Measurements from ENCODE around the gene APOBR.
A peak's percentile ranks its signal among the peaks of the same experiment; 100 is the strongest.
"Not testable (repeated sequence)": the region's sequence is repeated elsewhere in the genome, so short reads cannot be mapped to it uniquely, and the experiment has no call there.

APOBR gene, protein sequence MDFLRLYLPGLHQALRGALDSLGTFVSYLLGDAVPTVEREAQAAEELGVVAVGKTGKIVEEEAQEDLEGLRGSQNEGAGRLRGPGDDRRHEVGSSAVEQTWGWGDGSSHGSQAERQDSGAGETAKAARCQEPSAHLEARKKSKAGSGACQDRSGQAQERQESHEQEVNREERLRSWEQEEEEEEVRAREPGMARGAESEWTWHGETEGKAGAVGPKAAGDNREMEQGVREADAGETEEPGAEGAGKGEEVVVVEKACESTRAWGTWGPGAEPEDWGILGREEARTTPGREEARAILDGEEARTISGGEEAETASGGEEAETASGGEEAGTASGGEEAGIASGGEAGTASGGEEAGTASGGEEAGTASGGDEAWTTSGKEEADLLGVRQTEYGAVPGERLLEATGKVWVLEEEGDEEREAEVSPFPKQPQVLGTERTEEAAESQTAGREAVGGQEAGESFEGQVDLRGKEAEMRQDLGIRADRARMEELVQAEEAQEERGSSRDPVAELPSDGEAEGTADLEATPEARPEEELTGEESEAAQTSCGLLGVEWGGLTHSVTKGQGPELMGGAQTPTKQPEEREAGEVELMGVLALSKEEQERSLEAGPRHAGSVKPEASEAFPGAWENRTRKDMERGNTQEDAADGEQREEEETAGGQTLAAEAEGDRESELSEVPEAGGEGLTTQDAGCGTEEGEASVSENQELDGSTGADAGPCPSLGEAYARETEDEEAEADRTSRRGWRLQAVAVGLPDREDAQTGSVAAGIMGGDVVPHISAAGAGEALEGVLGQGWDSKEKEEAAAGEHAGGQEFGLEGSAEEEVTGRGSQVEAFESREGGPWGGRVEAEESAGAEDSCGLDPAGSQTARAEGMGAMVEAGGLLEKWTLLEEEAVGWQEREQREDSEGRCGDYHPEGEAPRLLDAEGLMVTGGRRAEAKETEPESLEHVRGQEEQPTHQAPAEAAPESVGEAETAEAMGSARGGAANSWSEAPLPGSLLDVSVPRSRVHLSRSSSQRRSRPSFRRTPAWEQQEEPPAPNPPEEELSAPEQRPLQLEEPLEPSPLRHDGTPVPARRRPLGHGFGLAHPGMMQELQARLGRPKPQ

DNA sequence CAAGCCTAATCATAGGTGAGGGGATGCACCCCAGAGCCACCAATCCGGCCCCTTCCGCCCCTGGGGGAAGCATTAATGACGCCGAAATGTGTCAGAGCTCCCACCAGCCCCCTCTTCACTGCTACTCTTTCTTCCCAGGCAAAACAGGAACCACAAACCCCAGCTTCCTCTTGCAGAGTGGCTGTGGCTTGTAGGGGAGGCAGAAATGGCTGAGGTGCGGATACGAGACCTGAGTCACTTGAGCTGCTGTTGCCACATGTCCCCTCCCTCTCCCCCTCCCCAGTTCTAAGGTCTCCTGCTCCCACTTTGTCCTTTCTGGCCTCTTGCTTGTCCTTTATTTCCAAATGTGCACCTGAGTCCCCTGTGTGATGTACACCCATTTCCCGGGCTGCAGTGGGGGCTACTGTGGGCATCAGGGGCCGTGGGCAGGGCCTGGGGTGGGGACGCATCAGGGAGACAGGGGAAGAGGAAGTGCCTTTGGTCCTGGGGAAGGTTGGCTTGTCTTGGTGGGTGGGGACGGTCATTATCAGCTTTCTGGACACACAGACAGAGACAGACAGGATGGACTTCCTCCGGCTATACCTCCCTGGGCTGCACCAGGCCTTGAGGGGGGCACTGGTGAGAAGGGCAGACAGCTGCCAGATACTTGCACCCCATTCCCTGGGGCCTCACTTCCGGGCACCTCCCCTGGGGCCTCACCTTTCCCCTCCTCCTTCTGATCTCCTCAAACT is at the start of gene APOBR:
Gene APOBR (plus strand): TSS at position 523 of the 731 bp plus-strand sequence. CDS start 39 bp downstream, at position 562.
- no peak for DNase-seq

GRCh38 chr16:28446388-28446787 is 48.1 kb upstream of the APOBR start:
- not testable (repeated sequence) for DNase-seq

DNA sequence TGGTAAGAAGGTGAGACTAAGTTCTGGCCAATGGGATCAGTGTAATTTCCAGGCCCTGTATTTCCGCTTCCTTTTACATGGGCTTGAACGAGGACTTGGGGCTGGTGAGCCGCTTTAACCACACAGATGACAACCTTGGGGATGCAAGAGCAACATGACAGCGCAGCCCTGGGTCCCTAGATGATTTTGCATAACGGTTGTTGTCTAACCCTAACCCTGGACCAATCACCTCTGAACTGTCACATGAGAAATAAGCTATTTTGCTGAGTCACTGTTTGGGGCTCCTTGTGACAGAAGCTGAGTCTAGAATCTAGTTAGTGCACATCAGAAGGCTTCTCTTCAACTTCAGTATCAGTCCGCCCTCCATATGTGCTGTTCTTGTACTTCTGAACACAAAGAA is 47.4 kb upstream of the APOBR start:
- DNase-seq: not testable (repeated sequence)

DNA sequence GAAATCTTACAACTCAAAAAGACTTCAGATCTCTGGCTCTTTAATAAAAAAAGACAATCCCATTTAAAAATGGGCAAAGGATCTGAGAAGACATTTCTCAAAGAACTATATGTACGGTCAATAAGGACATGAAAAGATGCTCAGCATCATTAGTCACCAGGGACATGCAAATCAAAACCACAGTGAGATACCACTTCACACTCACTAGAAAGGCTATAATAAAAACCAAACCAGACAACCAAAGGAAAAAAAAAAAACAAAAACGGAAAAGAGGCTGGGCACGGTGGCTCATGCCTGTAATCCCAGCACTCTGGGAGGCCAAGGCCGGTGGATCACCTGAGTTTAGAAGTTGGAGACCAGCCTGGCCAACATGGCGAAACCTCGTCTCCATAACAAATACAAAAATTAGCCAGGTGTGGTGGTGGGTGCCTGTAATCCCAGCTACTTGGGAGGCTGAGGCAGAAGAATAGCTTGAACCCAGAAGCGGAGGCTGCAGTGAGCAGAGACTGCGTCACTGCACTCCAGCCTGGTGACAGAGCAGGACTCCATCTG is 20.7 kb upstream of the APOBR start:
- DNase-seq: no peak

DNA sequence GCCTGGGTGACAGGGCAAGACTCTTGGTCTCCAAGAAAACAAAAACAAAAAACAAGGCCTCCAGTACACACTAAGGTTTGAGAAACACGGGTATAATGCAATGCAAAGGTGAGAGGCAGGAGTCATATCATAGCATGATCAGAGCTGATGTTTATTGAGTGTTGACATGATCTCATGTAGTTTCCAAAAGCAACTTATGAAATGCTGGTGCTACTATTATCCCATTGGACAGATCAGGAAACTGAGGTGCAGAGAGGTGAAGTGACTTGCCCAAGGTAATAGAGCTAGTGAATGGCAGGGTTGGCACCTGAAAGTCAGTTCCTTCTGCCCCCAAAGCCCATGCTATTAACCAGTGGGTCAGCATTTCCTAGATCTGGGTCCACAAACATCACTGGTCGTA is 19.2 kb upstream of the APOBR start:
- no peak for DNase-seq

DNA sequence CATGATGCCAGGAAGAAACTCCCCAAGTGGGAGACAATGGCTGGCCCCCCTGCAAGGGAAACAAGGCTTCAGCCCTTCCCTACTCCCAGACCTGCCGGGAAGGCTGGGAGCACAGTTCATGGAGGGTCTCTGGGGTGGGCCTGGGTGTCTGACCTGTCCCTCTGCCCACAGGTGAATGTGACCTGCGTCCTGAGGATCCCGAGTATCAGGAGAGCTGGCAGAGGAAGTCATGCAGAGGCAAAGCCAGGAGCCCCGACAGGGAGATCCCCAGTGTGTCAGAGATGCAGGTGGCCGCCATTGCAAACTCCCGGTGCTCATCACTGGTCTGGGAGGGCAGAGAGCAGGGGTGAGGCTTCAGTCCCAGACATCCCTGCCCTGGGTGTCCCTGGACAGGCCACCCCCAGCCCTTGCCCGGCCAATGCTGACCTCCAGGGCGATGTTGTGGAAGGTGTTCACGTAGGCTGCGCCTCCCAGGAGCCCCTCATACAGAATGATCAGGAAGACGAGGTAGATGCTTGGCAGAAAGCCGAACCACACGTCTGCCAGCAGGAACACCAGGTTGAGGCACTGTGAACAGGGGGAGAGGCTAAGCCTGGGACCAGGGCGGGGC is 17.0 kb upstream of the APOBR start:
- DNase-seq: no peak

DNA sequence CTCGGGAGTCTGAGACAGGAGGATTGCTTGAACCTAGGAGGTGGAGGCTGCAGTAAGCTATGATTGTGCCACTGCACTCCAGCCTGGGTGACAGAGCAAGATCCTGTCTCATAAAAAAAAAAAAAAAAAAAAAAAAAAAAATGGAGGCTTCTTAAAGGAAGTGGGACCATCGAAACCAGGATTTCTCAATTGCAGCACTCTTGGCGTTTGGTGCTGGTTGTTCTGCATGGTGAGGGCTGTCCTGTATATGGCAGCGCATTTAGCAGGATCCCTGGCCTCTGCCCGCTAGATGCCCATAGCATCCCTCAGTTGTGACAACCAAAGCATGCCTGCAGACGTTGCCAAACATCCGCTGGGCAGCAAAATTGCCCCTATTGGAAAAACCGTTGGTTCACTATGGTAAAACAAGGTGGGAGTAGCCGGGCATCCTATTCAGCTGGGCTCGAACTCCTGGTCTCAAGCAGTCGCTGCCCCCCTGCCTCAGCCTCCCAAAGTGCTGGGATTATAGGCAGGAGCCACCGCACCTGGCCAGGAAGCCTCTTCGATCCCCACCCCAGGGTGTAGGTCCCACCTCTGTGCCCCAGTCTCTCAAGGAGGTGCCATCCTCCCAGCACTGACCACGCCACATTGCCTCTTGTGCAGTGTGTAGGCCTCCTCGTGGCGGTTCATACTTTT is 15.8 kb upstream of the APOBR start:
- no peak for DNase-seq

- no peak for DNase-seq
Observed at GRCh38 chr16:28482026-28482425, 12.4 kb upstream of the APOBR start.

GRCh38 chr16:28483361-28483760 is 11.1 kb upstream of the APOBR start:
- DNase-seq: not testable (repeated sequence)

- DNase-seq: no peak
Observed at GRCh38 chr16:28486266-28486665, 8.2 kb upstream of the APOBR start.

GRCh38 chr16:28491230-28491969 is 3.0 kb upstream of the APOBR start:
- no peak for DNase-seq

GRCh38 chr16:28491970-28492474 is 2.4 kb upstream of the APOBR start, which contains the start of gene CLN3:
Gene CLN3, minus strand, starts transcription at chr16:28492074. Its CDS starts 315 bp downstream, at chr16:28491759.
- peak; percentile 86 for DNase-seq

- DNase-seq: no peak
Observed at GRCh38 chr16:28492511-28492910, 1.9 kb upstream of the APOBR start.

- no peak for DNase-seq
Observed at GRCh38 chr16:28495098-28495793, 803 bp downstream of the APOBR start.

GRCh38 chr16:28495795-28496749 is 1.6 kb downstream of the APOBR start:
- DNase-seq: no peak

- no peak for DNase-seq
Observed at GRCh38 chr16:28496844-28497243, 2.4 kb downstream of the APOBR start.

GRCh38 chr16:28497386-28497785 is 2.9 kb downstream of the APOBR start:
- DNase-seq: no peak

- DNase-seq: no peak
Observed at GRCh38 chr16:28497861-28498599, 3.6 kb downstream of the APOBR start.
